Measurements from ENCODE around the gene AUP1.

DNA sequence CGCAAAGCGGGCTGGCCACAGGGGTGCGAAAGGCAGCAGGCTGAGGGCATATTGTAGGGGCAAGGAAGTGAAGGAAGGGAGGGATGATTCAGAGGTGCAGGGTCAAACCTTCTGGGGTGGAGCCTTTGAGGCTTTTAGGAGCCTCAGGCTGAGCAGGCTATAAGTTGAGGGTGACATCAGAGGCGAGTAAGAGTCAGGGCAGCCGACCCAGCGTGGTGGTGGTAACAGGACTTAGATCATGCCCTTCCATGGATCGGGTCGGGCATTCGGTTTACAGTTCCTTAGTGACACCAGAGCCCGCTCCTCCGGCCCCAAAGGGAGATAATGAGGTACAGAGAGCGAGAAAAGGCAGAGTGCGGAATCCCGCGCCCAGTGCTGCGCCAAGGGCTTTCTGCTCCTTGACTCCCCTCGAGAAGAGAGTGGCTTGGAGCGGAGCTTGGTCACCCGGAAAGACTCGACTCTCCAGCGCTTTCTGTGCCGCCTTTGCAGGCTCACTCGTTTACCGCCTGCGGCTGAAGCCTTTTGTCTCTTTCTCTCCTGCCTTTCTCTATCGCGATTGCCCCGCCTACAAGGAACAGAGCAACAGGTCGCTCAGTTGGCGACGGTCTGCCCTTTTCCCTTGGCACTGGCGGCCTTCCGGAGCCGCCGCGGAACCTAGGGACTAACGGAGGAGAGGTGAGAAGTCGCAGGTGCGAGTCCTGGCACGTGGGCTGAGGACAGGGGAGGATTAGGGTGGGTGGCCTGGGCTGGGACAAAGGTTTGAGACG is 30.8 kb downstream of the AUP1 start:
- TF ChIP-seq EZH2 (IDR thresholded peaks at IDR 0.05) (no peak), POLR2AphosphoS5 (IDR thresholded peaks at IDR 0.05; ENCODE audit: borderline replicate concordance, low read depth, low read length) (no peak; the same call in 1 of the 2 replicates), FOXP2 (optimal IDR thresholded peaks at IDR 0.05; ENCODE audit: control extremely low read depth, extremely low read length, insufficient read depth) (no peak)
